Activated T-cell treated with anti-CD3 and anti-CD28 coated beads, Interleukin-2, amount 50 U/mL, for 4 hours (primary cell): ENCODE results near the gene HOXA11. TPM values are rescaled to one million over a fixed set of nuclear protein-coding genes. Genes with fewer than 3 reads are reported as not detected.

Experiments used
- ATAC-seq, 2 donors: fragments of 200-7000 bp; cut with Tn5 transposase; one replicate each; pipeline ENCODE4 v1.10.0; 2021
- DNase-seq: peaks from one replicate; pipeline ENCODE4 v3.0.0-alpha.2; 2020
- H3K27me3 Mint-ChIP-seq: one replicate; pipeline ENCODE4 v1.8.0; 2021; ENCODE audit warnings: low read depth, mixed read lengths
- H3K36me3 Mint-ChIP-seq: one replicate; pipeline ENCODE4 v1.8.0; 2022; ENCODE audit warnings: mixed read lengths; ENCODE audit not compliant: insufficient read depth
- H3K4me1 Mint-ChIP-seq: one replicate; pipeline ENCODE4 v1.8.0; 2021; ENCODE audit warnings: low read depth, mixed read lengths
- H3K4me3 Mint-ChIP-seq: one replicate; pipeline ENCODE4 v1.8.0; 2021; ENCODE audit warnings: mild to moderate bottlenecking, moderate library complexity, mixed read lengths
- H3K9me3 Mint-ChIP-seq: one replicate; pipeline ENCODE4 v1.8.0; 2021; ENCODE audit warnings: mixed read lengths
- total RNA-seq, 3 donors: library from RNA; stranded (reverse); gene quantifications; one replicate each; pipeline ENCODE4 v1.2.1, GENCODE V29; 2021

HOXA11 gene
- total RNA-seq, 3 donors from 2014 or later: not detected

GRCh38 chr7:27200761-27201579 lies 15.9 kb upstream of the HOXA11 start:
- no peak for DNase-seq
- Mint-ChIP-seq H3K4me1 (peaks cover 34% of the 10 kb centered on the region), H3K4me3 (peak overlapping the region; percentile 72), H3K27me3 (peaks cover 84% of the 10 kb centered on the region), H3K9me3 (no peaks in the 10 kb centered on the region), H3K36me3 (no peaks in the 10 kb centered on the region)
- no peak for ATAC-seq

GRCh38 chr7:27199849-27200760 lies 15.1 kb upstream of the HOXA11 start, which contains the start of gene HOXA13:
Gene HOXA13, minus strand, starts transcription at chr7:27200091. Its CDS starts 14 bp downstream, at chr7:27200077.
- Mint-ChIP-seq H3K4me1 (peaks cover 29% of the 10 kb centered on the region), H3K36me3 (no peaks in the 10 kb centered on the region), H3K27me3 (peaks cover 83% of the 10 kb centered on the region), H3K9me3 (no peaks in the 10 kb centered on the region), H3K4me3 (peak within 1 kb of the TSS; percentile 75)
- DNase-seq: no peak
- peak; percentile 53 to 66 for ATAC-seq

GRCh38 chr7:27198871-27199801 lies 14.1 kb upstream of the HOXA11 start:
- no peaks in the 10 kb centered on the region for H3K36me3 Mint-ChIP-seq
- peak; percentile 17 to 34 for ATAC-seq
- peaks cover 24% of the 10 kb centered on the region for H3K4me1 Mint-ChIP-seq
- H3K27me3 Mint-ChIP-seq: peaks cover 84% of the 10 kb centered on the region
- no peaks in the 10 kb centered on the region for H3K9me3 Mint-ChIP-seq
- no peak for DNase-seq
- peak overlapping the region; percentile 64 for H3K4me3 Mint-ChIP-seq

DNA sequence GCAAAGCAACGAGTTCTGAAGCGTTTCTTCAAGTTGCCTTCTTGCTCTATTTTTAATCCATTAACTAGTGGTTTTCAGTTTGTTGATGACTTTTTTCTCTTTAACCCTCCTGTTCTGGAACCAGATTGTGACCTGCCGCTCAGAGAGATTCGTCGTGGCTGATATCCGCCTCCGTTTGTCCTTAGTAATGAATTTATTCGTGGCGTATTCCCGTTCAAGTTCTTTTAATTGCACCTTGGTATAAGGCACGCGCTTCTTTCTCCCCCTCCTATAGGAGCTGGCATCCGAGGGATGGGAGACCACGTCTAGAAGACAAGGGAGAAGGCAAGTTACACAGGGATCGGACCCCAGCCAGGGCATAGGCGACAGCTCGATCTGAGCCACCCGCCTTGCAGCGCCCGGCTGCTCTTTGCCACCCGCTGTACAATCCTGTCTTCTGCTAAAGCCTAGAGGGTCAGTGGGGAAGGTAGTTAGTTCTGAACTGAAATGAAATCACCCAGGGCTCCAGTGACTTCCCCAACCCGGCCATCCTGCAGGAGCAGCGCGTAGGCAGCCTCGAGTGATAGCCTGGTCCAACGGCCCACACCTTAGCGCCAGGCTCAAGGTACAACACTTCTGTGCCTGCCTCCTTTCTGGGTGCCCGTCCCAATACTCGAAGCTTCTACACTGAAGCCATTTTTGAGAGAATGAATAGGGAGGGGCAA lies 13.3 kb upstream of the HOXA11 start:
- Mint-ChIP-seq H3K36me3 (no peaks in the 10 kb centered on the region), H3K4me1 (peaks cover 24% of the 10 kb centered on the region), H3K4me3 (peak overlapping the region; percentile 3), H3K27me3 (peaks cover 84% of the 10 kb centered on the region), H3K9me3 (no peaks in the 10 kb centered on the region)
- DNase-seq: no peak
- ATAC-seq: no peak

DNA sequence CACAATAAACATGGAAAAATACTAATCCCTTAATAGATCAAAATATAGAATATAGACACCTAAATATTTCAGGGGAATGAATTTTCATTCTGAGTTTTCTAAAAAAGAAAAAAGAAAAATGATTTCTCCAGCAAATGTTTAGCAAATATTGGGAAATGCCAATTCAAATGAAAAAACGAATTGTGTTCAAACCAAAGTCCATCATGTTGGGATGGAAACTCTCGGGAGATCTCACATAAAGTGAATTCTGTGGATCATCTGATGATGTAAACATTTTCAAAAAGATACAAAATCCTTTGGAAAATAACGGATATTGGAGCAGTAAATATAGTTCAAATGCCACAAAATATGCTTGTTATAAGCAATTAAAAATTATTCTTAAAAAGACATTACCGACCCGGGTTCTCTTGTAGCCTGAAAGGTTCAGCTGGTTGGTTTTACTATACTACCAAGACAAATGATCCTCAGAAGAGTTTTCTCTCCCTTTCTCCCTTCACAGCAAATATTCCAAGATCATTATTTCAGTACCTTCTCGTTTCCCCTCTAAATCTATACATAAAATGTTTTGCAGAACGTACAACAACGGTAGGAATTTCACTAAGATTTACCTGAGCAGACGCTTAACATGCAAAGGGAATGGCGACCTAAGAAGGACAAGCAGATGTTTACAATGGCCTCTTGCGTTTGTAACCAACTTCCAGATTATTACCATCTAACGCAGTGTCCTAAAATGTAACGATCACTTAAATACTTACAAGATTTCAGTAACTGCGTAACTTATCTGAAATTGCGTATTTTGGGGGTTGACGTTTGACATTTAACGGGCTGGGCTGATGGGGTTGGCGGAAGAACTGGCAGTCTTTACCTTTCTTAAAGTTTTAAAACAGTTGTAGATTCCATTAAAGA lies 12.4 kb upstream of the HOXA11 start:
- H3K9me3 Mint-ChIP-seq: no peaks in the 10 kb centered on the region
- no peaks in the 10 kb centered on the region for H3K36me3 Mint-ChIP-seq
- DNase-seq (no peak), ATAC-seq (no peak)
- H3K4me3 Mint-ChIP-seq: no peak overlapping the region
- peaks cover 28% of the 10 kb centered on the region for H3K4me1 Mint-ChIP-seq
- peaks cover 81% of the 10 kb centered on the region for H3K27me3 Mint-ChIP-seq

DNA sequence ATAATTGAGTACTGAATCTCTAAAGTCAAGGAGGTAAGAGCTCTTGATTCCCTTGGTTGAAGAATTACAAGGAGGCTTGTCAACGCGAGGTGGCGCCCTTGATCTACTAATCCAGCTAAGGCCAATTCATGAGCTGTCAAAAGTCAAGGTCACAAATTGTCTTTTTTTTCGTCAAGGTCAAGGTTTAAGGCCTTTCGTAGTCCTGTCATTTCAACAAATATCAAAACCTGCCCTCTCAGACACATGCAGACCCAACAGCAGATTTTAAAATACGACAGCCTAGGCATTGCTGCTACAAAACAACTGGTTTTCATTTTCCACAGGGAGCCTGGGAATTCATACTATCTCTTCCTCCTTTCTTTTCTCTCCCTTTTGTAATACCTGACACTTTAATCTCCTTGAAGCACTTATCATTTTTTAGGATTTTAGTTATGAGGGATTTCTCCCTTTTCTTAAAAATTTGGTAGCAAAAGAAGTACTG lies 11.3 kb upstream of the HOXA11 start:
- peak in 1 of 2 donors; percentile 31 for ATAC-seq
- Mint-ChIP-seq H3K36me3 (no peaks in the 10 kb centered on the region), H3K9me3 (no peaks in the 10 kb centered on the region), H3K4me1 (peaks cover 25% of the 10 kb centered on the region), H3K27me3 (peaks cover 79% of the 10 kb centered on the region), H3K4me3 (no peak overlapping the region)
- peak; percentile 84 for DNase-seq

DNA sequence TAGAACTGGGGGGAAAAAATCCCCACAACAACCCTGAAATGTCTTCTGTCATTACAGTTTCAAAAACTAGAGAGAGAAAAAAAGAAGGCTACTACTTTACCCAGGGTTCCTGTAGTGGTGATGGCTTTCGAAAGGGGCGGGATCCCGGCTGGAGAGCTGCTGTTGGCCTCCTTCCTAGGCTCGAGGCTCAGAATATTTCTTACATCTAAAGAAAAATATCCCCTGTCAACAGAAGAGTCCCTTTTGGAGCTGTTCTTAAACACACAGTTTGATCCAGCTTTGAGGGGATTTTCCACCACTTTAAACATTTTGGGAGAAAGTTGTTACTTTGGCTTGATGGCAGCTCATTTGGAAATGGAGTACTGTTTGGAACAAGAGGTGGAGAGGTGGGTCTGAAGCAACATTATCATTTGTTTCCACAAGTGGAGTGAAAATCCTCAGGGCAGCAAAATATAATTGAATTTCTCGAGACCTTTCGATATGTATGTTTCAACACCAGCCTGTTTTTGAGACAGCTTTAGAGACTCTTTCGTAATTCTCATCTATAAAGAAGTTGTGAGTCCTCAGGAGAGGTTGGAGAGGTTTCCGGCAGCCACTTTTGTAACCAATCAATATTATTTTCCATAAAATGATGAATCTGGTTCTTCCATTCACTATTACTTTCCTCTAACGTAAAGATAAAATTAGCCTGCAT lies 9.8 kb upstream of the HOXA11 start:
- ATAC-seq (no peak), DNase-seq (no peak)
- Mint-ChIP-seq H3K27me3 (peaks cover 81% of the 10 kb centered on the region), H3K4me3 (no peak overlapping the region), H3K4me1 (peaks cover 13% of the 10 kb centered on the region), H3K36me3 (no peaks in the 10 kb centered on the region), H3K9me3 (no peaks in the 10 kb centered on the region)

GRCh38 chr7:27194002-27194352 lies 8.9 kb upstream of the HOXA11 start:
- DNase-seq (no peak), ATAC-seq (no peak)
- no peaks in the 10 kb centered on the region for H3K36me3 Mint-ChIP-seq
- H3K27me3 Mint-ChIP-seq: peaks cover 87% of the 10 kb centered on the region
- peaks cover 16% of the 10 kb centered on the region for H3K4me1 Mint-ChIP-seq
- no peak overlapping the region for H3K4me3 Mint-ChIP-seq
- H3K9me3 Mint-ChIP-seq: no peaks in the 10 kb centered on the region

- DNase-seq: no peak
- Mint-ChIP-seq H3K36me3 (no peaks in the 10 kb centered on the region), H3K27me3 (peaks cover 87% of the 10 kb centered on the region), H3K9me3 (no peaks in the 10 kb centered on the region), H3K4me1 (peaks cover 19% of the 10 kb centered on the region), H3K4me3 (no peak overlapping the region)
- no peak for ATAC-seq
Observed at GRCh38 chr7:27193335-27194001, 8.4 kb upstream of the HOXA11 start.

- DNase-seq (no peak), ATAC-seq (peak; percentile 60 to 66)
- H3K9me3 Mint-ChIP-seq: no peaks in the 10 kb centered on the region
- peak overlapping the region; percentile 55 for H3K4me3 Mint-ChIP-seq
- H3K36me3 Mint-ChIP-seq: no peaks in the 10 kb centered on the region
- H3K27me3 Mint-ChIP-seq: peaks cover 87% of the 10 kb centered on the region
- peaks cover 22% of the 10 kb centered on the region for H3K4me1 Mint-ChIP-seq
Observed at GRCh38 chr7:27192546-27193334, 7.7 kb upstream of the HOXA11 start.

- Mint-ChIP-seq H3K4me3 (peak overlapping the region; percentile 46), H3K36me3 (no peaks in the 10 kb centered on the region), H3K27me3 (peaks cover 87% of the 10 kb centered on the region), H3K4me1 (peaks cover 28% of the 10 kb centered on the region), H3K9me3 (no peaks in the 10 kb centered on the region)
- ATAC-seq (peak; percentile 12 to 17), DNase-seq (no peak)
Observed at GRCh38 chr7:27191833-27192545, 7.0 kb upstream of the HOXA11 start.
